HepG2 (cell line): Measurements from ENCODE around the gene UMOD.

Experiments used
- ATF7 ChIP-seq, 2 experiments: fragments of 450-650 bp in 1 of 2; sonication (generic) in 1 of 2; formaldehyde crosslinking in 1 of 2; IDR thresholded peaks; 2 replicates each; pipeline versions ENCODE4 v1.4.0 to v1.6.1; 2016 to 2020; ENCODE audit warnings: antibody characterized with exemption in 1 of 2, mild to moderate bottlenecking in 1 of 2, missing genetic modification reagents in 1 of 2
- FOXP1 ChIP-seq, 2 experiments: fragments of 450-650 bp in 1 of 2; IDR thresholded peaks; 2 replicates each; pipeline ENCODE4 v1.6.1; 2017 to 2018; ENCODE audit warnings: antibody characterized with exemption in 1 of 2
- HMG20A ChIP-seq: IDR thresholded peaks from 2 replicates; pipeline ENCODE4 v1.6.1; 2016; ENCODE audit warnings: borderline replicate concordance
- ONECUT2 ChIP-seq: sonication (generic); formaldehyde crosslinking; IDR thresholded peaks from 2 replicates; pipeline ENCODE4 v1.4.0; 2020; ENCODE audit warnings: missing genetic modification reagents
- POLR2A ChIP-seq, 2 experiments: IDR thresholded peaks; 2 replicates each; pipeline ENCODE4 v1.6.1; 2011; ENCODE audit warnings: low read depth in 2 of 2, low read length in 2 of 2, mild to moderate bottlenecking in 1 of 2, moderate library complexity in 1 of 2; ENCODE audit not compliant: insufficient read depth in 1 of 2
- SOX5 ChIP-seq: IDR thresholded peaks from 2 replicates; pipeline ENCODE4 v1.6.1; 2016; ENCODE audit warnings: borderline replicate concordance
- ZFYVE20 ChIP-seq: sonication (generic); formaldehyde crosslinking; IDR thresholded peaks from 2 replicates; pipeline ENCODE4 v1.8.0; 2023; ENCODE audit warnings: low read depth, mild to moderate bottlenecking, moderate library complexity, missing genetic modification reagents, borderline replicate concordance
- ZNF280D ChIP-seq: sonication (generic); formaldehyde crosslinking; IDR thresholded peaks from 2 replicates; pipeline ENCODE4 v1.5.1; 2020; ENCODE audit warnings: mild to moderate bottlenecking, missing genetic modification reagents
- ZNF331 ChIP-seq: sonication (generic); formaldehyde crosslinking; IDR thresholded peaks from 2 replicates; pipeline ENCODE4 v1.4.0; 2020; ENCODE audit warnings: missing genetic modification reagents
- ZNF703 ChIP-seq: sonication (generic); formaldehyde crosslinking; IDR thresholded peaks from 2 replicates; pipeline ENCODE4 v1.5.1; 2020; ENCODE audit warnings: missing genetic modification reagents, mild to moderate bottlenecking, moderate library complexity, borderline replicate concordance
- TF ChIP-seq, protein P1 (sequence below): sonication (generic); formaldehyde crosslinking; IDR thresholded peaks from 2 replicates; pipeline ENCODE4 v1.5.0; 2020; ENCODE audit warnings: mild to moderate bottlenecking, missing genetic modification reagents, moderate library complexity
- TF ChIP-seq, protein P2 (sequence below): sonication (generic); formaldehyde crosslinking; IDR thresholded peaks from 2 replicates; pipeline ENCODE4 v1.5.0; 2020; ENCODE audit warnings: mild to moderate bottlenecking, low read depth, missing genetic modification reagents, borderline replicate concordance
- TF ChIP-seq, protein P3 (sequence below): IDR thresholded peaks from 2 replicates; pipeline ENCODE4 v1.6.1; 2016; ENCODE audit warnings: mild to moderate bottlenecking, missing biosample characterization, missing genetic modification reagents

GRCh38 chr16:20336955-20337354 is 15.6 kb downstream of the UMOD start:
- TF ChIP-seq ZNF280D (no peak), ONECUT2 (CRISPR knock-in tag) (no peak), ZNF331 (CRISPR knock-in tag) (no peak), SOX5 (CRISPR knock-in tag) (no peak), ZFYVE20 (CRISPR knock-in tag) (no peak), HMG20A (no peak), ATF7 (IDR thresholded peaks at IDR 0.05) (no peak), ATF7 (CRISPR knock-in tag; IDR thresholded peaks at IDR 0.05) (no peak), FOXP1 (IDR thresholded peaks at IDR 0.05) (no peak), FOXP1 (CRISPR knock-in tag; IDR thresholded peaks at IDR 0.05) (no peak), POLR2A (IDR thresholded peaks at IDR 0.05; ENCODE audit: insufficient read depth in 1 of 2, low read depth in 2 of 2, low read length in 2 of 2) (no peak), ZNF703 (no peak)
- TF ChIP-seq, protein P1, sequence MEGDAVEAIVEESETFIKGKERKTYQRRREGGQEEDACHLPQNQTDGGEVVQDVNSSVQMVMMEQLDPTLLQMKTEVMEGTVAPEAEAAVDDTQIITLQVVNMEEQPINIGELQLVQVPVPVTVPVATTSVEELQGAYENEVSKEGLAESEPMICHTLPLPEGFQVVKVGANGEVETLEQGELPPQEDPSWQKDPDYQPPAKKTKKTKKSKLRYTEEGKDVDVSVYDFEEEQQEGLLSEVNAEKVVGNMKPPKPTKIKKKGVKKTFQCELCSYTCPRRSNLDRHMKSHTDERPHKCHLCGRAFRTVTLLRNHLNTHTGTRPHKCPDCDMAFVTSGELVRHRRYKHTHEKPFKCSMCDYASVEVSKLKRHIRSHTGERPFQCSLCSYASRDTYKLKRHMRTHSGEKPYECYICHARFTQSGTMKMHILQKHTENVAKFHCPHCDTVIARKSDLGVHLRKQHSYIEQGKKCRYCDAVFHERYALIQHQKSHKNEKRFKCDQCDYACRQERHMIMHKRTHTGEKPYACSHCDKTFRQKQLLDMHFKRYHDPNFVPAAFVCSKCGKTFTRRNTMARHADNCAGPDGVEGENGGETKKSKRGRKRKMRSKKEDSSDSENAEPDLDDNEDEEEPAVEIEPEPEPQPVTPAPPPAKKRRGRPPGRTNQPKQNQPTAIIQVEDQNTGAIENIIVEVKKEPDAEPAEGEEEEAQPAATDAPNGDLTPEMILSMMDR (CRISPR knock-in tag), result no peak
- TF ChIP-seq, protein P2, sequence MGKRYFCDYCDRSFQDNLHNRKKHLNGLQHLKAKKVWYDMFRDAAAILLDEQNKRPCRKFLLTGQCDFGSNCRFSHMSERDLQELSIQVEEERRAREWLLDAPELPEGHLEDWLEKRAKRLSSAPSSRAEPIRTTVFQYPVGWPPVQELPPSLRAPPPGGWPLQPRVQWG (CRISPR knock-in tag), result no peak
- TF ChIP-seq, protein P3, sequence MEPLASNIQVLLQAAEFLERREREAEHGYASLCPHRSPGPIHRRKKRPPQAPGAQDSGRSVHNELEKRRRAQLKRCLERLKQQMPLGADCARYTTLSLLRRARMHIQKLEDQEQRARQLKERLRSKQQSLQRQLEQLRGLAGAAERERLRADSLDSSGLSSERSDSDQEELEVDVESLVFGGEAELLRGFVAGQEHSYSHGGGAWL (CRISPR knock-in tag), result no peak
